GM18508 (cell line): Measurements from ENCODE around the gene INTS3.
"Not testable (repeated sequence)": the region's sequence is repeated elsewhere in the genome, so short reads cannot be mapped to it uniquely, and the experiment has no call there.

Source experiments
- ATAC-seq: cut with Tn5 transposase; IDR thresholded peaks from one replicate; pipeline ENCODE4 v1.9.1; 2021; ENCODE audit warnings: moderate number of reproducible peaks; ENCODE audit not compliant: insufficient read depth, unreplicated experiment

INTS3 gene

DNA sequence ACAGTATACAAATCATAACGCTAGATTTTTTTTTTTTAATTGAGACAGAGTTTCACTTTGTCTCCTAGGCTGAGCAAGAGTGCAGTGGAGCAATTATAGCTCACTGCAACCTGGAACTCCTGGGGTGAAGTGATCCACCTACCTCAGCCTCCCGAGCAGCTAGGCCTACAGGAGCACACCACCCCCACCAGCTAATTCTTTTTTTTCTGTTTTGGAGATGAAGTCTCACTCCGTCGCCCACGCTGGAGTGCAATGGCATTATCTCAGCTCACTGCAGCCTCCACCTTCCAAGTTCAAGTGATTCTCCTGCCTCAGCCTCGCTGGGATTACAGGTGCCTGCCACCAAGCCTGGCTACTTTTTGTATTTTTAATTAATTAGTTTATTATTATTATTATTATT, 28.1 kb upstream of the INTS3 start:
- no peak for ATAC-seq

DNA sequence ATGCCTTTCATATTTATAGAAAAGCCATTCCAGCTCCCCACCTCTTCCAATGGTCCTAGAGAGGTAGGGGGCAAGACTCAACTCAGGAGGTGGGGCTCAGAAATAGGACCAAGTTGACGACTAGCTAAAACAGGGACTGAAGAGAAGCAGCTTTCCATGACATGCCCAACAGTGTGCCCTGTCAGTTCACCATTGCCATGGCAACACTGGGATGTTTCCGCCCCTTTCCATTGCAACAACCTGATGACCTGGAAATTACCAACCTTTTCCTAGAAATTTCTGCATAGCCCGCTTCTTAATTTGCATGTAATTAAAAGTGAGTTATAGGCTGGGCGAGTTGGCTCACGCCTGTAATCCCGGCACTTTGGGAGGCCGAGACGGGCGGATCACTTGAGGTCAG, 22.4 kb upstream of the INTS3 start:
- no peak for ATAC-seq

DNA sequence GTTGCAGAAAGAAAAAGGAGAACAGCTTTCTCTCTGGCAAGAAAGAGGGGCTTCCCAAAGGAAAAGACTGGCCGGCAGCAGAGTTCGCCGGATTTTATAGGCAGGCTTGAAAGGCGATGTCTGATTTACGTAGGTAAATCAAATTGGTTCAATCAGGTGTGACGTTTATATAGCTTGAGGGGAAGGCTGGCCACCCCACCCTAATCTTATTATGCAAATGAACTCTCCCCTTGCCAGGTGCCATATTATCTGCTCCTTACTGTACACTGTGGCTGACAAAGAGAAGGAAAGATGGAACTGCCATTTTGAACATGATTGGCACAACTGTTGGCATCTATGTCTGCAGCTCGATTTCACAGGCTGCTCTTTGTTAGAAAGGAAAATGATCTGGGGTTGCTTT, 16.8 kb upstream of the INTS3 start:
- no peak for ATAC-seq

DNA sequence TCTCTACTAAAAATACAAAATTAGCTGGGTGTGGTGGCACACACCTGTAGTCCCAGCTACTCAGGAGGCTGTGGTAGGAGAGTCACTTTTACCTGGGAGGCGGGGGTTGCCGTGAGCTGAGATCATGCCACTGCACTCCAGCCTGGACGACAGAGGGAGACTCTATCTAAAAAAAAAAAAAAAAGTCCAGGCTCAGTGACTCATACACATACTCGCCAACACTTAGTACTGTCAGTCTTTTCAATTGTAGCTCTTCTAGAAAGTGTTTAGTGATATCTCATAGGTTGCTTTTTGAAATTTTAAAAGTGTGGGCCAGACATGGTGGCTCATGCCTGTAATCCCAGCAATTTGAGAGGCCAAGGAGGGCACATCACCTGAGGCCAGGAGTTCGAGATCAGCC, 11.6 kb upstream of the INTS3 start:
- ATAC-seq: not testable (repeated sequence)

DNA sequence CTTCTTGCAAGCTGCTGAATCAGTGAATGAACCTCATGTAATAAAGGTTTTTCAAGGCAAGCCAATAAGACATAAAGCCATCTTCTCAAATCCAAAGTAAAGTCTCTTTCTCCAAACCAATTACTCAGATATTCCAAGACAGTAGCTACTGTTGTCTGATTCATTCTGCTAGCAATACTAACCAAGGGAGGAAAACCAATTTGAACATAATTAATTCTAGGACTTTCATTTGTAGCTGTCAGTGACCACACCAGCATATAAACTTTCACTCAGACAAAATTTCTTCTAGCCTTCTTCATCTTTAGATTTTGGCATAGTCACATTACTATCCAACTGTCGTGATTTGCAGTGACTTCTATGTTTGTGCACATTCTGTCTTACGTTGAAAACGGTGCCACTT, 10.5 kb upstream of the INTS3 start:
- no peak for ATAC-seq

DNA sequence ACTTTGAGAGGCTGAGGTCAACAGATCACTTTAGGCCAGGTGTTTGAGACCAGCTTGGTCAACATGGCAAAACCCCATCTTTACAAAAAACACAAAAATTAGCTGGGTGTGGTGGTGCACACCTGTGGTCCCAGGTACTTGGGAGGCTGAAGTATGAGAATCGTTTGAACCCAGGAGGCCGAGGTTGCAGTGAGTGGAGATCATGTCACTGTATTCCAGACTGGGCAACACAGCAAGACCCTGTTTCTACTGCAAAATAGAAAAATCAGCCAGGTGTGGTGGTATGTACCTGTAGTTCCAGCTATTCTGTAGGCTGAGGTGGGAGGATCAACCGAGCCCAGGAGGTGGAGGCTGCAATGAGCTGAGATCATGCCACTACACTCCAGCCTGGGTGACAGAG, 4.2 kb upstream of the INTS3 start:
- ATAC-seq: no peak

DNA sequence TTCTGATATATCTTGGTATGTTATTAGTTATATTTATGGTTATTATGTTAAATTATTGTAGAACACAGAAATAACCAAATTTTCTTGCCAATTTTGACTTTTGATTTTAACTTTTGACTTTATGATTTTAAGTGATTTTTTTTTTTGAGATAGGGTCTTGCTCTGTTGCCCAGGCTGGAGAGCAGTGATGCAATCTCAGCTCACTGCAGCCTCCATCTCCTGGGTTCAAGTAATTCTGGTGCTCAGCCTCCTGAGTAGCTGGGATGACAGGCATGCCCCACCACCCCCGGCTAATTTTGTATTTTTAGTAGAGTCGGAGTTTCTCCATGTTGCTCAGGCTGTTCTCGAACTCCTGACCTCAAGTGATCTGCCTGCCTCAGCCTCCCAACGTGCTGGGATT, 3.2 kb upstream of the INTS3 start:
- ATAC-seq: not testable (repeated sequence)

DNA sequence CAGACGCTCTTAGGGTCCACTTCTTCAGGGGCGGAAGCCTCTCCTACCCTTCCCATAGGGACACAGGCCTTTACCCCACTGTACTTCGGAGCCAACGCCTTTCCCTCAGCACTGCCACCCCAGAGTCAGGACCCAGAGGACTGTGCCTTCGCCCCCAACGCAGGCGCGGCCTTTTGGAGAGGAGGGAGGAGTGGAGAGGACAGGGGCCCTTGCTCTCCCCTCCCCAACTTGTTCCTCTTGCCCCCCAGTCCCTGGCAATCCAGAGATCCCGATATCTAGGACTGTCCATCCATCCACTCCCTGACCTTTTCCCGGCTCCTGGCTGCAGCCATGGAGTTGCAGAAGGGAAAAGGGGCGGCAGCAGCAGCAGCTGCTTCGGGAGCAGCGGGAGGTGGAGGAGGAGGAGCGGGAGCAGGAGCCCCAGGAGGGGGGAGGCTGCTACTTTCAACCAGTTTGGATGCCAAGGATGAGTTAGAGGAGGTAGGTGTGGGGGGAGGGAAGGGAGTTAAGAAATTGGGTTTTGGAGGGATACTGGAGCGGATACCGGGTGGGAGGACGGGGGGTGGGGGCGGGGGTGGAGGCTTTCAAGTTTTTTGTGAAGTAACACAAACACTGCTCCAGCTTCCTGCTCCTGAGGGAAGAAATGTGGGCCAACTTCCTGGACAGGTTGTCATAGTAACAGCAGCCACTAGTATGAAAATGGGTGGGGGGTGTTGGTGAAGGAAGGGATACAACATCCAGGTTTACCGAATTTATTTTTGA, 636 bp downstream of the INTS3 start:
- ATAC-seq: no peak

DNA sequence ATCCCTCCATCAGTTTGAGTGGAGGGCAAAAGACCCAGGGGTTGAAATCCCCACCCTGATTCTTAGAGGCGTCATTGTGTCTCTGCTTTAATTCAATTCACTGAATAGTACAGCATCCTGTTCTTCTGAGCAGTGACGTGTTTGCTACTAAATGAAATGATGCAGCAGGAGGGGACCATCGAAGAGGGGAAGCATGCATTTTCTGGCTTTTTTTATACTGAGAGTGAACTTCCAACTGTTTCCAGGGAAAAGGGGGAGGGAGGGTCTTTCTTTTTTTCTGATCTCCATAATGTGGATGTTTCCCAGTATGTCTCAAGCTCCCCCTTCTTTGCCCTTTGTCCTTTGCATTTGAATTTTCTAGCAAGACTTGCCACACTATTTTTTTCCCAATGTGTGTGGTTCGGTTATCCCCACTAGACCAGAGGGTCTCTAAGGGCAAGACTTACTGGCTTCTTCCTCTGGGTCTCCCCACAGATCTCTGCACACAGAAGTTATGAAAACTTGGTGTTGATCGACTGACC, 2.7 kb downstream of the INTS3 start:
- no peak for ATAC-seq

DNA sequence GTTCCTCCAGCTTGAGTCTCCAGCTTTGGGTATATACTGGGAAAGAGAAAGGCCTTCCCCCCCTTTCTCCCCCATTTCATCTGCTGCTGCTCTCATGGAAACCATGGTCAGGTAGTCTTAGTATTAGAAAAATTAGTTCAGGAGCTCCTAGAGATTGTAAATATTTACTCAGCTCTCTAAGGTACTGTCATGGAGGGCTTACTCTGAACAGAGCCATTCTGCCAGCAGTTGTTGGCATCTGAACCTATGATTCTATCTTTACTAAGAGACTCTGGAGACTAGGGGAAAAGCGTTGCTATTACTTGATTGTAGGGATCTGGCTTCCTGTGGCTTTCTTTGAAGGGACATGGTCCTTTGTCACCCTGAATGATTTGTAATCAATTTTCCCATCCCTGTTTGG, 6.1 kb downstream of the INTS3 start:
- ATAC-seq: no peak

DNA sequence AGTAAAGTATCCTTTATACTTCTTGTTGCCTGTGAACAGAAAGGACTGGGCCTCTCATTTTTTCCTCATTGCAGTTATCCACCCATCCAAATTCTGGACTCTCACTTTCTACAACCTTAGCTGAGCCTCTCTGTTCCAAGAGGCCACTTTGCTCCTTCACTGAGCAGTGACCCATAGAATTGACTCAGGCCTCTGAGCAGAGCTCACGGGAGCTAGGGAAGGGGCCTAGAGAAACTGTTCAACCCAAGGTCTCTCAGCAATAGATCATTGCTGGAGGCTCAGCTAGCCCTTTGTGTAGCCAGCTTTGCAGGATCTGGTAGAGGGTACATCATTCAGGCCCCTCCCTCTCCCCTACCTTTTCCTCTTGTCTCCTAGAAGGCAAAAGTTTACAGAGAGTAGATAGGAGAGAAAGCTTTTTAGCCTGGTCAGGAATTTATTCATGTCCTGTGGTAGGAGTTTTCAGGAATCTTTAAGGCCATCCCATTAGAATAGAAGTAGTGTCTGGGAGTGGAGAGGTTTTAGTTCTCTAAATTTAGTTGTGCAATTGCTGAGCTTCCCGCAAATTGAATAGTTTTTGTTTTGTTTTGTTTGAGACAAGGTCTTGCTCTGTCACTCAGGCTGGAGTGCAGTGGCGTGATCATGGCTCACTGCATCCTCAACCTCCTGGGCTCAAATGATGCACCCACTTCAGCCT, 6.7 kb downstream of the INTS3 start:
- ATAC-seq: no peak

DNA sequence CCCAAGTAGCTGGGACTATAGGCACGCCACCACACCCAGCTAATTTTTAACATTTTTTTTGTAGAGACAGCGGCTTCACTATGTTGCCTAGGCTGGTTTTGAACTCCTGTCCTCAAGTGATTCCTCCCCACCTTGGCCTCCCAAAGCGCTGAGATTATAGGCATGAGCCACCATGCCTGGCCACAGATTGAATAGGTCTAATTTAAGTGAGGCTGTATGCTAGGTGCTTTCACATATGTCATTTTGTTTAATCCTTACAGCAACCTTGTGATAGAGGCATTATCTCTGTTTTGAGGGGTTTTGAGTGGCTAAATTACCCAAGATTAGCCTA, 7.2 kb downstream of the INTS3 start:
- ATAC-seq: no peak

DNA sequence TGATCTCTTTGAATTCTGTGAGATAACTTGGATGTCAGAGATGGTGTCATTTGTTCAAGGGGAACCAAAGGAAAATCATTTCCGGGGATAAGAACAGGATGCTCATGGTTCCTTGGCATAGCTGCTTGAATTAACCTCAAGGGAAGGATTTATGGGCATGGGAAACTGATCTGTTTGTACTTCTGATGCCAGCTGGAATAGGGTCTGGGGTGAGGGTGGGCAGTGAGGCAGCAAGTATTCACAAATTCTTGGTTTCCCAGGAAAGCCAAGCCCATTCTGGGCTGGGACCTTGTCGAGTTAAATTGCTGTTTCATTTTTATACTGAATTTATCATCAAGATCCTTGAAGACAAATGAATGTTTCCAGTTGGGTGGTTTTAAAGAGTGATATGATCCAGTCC, 14.1 kb downstream of the INTS3 start:
- ATAC-seq: no peak

DNA sequence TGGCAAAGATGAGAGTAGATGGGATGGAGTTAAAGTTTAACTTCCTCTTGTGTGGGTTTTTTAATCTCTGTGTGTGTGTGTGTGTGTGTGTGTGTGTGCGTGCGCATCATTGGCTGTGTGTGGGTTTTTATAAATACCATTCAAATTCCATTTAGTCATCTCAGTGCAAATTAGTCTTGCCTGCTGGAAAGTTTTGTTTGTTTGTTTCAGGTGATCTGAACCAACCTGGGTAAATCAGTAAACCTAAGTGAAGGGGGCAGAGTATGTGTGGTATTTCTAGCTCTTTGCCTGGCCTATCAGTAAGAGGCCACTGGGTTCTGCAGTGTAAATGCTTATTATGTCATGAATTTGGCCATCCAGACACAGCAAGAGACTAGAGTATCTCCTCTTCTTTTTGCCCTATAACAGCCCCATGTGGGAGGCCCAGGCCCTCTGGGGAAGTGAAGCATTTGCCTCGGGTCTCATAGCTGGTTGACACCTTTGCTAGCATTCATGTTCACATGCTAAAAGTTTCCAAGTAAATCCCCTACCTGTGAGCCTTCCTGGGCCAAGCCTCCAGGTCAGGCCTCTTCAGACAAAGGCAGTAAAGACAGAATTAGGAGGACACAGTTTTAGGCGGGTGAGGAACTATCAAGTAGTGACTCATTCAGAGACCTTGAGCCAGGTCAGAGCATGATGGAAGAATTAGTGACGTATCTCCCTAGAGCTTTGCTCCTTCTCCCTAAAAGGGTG, 14.7 kb downstream of the INTS3 start:
- peak; percentile 50 for ATAC-seq

DNA sequence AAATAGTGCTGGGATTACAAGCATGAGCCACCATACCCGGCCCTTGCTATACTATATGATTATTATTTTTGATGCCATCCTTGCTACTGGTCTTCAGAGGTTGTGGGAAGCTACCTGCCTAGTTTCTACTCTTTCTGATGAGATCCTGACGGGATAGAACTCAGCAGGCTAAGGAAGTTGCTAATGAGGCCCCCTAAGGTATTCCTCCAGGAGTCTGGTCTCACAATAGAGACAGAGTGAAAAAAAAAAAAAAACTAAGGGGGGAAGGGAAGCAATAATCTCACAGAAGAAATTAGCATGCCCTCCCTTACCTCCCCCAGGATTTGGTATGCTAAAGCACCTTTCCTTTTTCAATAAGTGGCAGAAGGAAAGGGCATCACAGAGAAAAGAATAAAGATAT, 17.6 kb downstream of the INTS3 start:
- no peak for ATAC-seq

DNA sequence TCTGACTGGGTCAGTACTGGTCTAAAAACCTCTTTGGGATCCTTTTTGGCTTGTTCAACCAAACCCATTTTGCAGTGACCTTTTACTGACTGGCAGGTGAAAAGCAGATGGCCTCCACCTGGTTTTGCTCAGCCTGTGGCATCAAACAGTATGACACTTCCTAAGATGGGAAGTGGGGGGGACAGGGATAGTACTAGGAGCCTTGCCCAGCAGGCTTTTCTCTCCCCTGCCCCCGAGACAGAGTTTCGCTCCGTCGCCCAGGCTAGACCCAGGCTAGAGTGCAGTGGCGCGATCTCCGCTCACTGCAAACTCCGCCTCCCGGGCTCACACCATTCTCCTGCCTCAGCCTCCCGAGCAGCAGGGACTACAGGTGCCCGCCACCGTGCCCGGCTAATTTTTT, 18.3 kb downstream of the INTS3 start:
- ATAC-seq: no peak

DNA sequence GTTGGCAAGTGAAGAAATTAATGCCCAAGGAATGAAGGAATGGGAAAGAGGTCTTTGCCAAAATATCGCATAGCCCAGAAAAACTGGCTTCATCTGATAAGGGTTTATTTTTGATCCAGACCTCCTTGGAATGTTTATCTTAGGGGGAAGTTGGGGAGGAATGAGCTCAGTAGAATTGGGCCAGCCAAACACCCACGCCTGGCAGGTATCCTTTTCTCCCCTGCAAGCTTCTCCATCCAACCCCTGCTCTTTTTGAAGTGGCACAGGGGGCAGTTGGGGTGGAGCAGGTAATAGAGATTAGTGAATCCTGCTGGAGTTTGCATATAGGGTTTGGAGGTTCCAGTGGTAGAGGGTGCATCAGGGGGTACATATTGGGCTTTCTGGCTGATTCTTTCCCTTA, 21.1 kb downstream of the INTS3 start:
- no peak for ATAC-seq

DNA sequence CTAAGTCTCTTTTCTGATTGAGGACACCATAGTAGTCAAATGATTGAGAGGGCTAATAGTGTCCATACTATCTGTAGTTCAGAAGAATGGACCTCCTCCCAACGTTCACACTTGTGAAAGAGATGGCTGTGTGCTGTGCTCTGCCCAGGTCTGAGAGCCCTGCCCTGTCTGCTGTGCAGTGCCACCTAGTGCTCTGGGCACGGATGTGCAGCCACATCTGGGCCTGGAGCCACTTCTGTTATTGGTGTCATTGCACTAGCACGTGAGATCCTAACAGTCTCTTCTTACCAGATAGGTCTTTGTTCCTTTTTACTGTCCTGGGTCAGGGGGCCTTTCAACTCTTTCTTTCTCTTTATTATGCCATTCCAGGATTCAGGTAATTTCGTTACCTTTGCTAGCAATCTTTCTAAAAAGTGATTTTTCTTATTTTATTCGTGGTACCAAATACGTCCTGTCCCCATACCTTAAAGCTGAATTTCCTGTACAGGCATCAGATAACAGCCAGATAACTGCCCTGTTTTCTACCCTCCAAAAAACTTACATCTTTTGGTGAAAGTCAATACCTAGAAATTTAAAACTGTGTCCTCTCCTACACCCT, 21.7 kb downstream of the INTS3 start:
- ATAC-seq: no peak

DNA sequence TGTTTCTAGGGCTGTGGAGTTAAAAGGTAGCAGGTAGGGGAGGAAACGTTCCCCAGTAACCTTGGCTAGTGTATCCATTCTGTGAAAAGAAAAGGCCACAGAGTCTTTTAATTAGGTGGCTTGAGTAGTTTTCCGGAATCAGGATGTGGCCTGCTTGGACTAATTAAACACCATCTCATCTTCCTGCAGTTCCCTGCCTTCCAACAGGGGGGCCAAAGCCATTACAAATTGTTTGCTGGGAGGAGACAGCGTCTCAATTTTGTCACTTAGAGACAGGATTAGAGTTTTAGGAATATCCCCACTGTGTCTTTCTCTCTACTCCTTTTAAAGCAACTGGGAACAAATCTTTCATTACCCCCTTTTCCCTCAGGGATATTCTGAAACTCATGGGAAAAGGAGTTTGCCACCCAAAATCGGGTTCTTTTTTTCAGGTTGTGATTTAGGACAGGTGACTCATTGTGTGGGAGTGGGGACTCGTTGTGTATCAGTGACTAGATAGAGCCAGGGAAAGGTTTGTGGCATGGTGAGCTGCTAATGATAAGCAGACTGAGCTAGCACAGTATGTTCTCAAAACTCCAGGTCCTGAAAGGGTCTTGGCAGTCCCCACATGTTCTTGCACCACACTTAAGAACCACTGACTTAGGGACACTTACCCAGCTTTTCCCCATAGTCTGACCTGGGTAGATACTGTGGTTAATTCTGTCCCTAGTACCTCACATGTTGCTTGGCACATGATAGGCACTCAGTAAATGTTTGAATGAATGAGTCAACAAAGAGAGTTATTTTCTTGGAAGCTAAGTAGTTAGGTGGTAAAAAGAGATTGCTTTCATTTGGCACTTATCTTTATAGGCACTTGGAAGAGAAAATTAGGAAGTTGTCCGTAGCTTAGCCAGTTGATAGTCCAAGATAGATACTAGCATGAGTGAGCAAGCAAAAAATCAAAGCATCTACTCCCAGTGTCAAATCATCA, 22.5 kb downstream of the INTS3 start:
- no peak for ATAC-seq

DNA sequence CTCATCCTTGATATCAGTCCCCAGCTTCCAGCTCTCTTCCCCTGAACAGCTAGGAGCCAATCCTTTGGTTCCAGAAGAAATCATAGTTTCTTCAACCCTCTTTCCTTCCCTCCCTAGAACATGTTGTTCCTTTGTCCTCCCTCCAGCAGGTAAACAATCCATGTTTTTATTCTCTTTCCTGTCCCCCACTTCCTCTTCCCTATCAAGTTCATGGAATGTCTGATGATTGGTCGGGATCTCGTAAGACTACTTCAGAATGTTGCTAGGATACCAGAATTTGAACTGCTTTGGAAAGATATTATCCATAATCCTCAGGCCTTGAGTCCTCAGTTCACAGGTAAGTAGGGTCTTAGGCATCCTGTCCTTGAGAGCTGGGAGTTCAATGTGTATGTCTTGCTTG, 24.2 kb downstream of the INTS3 start:
- no peak for ATAC-seq
